ENCODE measurements around the gene TGFBR2.

DNA sequence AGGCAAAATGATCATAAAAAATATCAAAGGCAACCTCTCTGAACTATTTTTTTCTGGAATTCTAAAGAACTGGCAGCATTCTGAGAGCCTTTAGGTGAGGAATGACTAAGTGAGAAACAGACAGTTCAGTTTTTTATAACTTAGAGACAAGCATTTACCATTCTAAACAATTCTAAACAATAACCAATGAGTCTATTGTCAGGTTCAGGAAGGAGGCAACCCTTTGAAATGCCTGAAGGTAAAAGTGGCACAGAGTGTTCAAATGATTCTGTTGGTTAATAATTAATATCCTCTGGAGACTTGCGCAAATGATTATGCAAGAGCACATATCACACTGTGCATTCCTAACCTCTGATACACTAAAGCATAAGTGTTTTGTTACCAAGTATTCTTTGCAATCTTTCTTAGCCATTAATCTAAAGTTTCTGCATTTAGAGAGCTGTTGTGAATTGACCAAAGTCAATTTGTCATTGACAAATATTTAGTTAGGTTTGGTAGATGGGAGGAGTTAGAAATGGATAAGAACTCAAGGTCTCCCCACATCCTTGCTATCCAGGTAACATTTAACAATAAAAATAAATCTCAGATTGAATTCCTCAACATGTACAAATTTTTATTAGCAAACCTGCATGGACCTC, 9.2 kb upstream of the TGFBR2 start:
- TF ChIP-seq CTCF (IDR thresholded peaks at IDR 0.05; ENCODE audit: insufficient read depth, low read length), result no peak
- TF ChIP-seq, protein P1, sequence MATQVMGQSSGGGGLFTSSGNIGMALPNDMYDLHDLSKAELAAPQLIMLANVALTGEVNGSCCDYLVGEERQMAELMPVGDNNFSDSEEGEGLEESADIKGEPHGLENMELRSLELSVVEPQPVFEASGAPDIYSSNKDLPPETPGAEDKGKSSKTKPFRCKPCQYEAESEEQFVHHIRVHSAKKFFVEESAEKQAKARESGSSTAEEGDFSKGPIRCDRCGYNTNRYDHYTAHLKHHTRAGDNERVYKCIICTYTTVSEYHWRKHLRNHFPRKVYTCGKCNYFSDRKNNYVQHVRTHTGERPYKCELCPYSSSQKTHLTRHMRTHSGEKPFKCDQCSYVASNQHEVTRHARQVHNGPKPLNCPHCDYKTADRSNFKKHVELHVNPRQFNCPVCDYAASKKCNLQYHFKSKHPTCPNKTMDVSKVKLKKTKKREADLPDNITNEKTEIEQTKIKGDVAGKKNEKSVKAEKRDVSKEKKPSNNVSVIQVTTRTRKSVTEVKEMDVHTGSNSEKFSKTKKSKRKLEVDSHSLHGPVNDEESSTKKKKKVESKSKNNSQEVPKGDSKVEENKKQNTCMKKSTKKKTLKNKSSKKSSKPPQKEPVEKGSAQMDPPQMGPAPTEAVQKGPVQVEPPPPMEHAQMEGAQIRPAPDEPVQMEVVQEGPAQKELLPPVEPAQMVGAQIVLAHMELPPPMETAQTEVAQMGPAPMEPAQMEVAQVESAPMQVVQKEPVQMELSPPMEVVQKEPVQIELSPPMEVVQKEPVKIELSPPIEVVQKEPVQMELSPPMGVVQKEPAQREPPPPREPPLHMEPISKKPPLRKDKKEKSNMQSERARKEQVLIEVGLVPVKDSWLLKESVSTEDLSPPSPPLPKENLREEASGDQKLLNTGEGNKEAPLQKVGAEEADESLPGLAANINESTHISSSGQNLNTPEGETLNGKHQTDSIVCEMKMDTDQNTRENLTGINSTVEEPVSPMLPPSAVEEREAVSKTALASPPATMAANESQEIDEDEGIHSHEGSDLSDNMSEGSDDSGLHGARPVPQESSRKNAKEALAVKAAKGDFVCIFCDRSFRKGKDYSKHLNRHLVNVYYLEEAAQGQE (IDR thresholded peaks at IDR 0.05; ENCODE audit: insufficient replicate concordance, low read depth), result no peak
- no peak for TF ChIP-seq POLR2AphosphoS5 (IDR thresholded peaks at IDR 0.05; ENCODE audit: low read depth)

All from HL-60 (cell line).